Activated CD8-positive, alpha-beta T cell treated with anti-CD3 and anti-CD28 coated beads for 36 hours (primary cell): Measurements from ENCODE around the gene CNRIP1. TPM values are rescaled to one million over a fixed set of nuclear protein-coding genes. Genes with fewer than 3 reads are reported as not detected.

Experiments
- ATAC-seq: fragments of 200-7000 bp; cut with Tn5 transposase; one replicate; pipeline ENCODE4 v1.10.0; 2021; ENCODE audit warnings: mild to moderate bottlenecking, moderate library complexity
- CTCF ChIA-PET: fragments of 350-600 bp; sonication (Branson Sonifier 250); formaldehyde crosslinking; loops from one replicate; lab custom pipeline; 2021; ENCODE audit warnings: antibody characterized with exemption; lab: Charles Lee
- POLR2A ChIA-PET: fragments of 350-600 bp; sonication (Branson Sonifier 250); formaldehyde crosslinking; loops from one replicate; lab custom pipeline; 2021; ENCODE audit warnings: antibody characterized with exemption; lab: Charles Lee
- DNase-seq: peaks from one replicate; pipeline ENCODE4 v3.0.0-alpha.2; 2020
- H3K27ac Mint-ChIP-seq: one replicate; pipeline ENCODE4 v1.8.0; 2021; ENCODE audit warnings: mild to moderate bottlenecking, mixed read lengths
- H3K27me3 Mint-ChIP-seq: one replicate; pipeline ENCODE4 v1.8.0; 2021; ENCODE audit warnings: mixed read lengths
- H3K36me3 Mint-ChIP-seq: one replicate; pipeline ENCODE4 v1.8.0; 2021; ENCODE audit warnings: low read depth, mixed read lengths
- H3K4me1 Mint-ChIP-seq: one replicate; pipeline ENCODE4 v1.8.0; 2021; ENCODE audit warnings: low read depth, mixed read lengths
- H3K4me3 Mint-ChIP-seq: one replicate; pipeline ENCODE4 v1.8.0; 2021; ENCODE audit warnings: mild to moderate bottlenecking, moderate library complexity, mixed read lengths
- H3K9me3 Mint-ChIP-seq: one replicate; pipeline ENCODE4 v1.8.0; 2021; ENCODE audit warnings: mixed read lengths
- intact Hi-C: fragments of 100-400 bp; cut with micrococcal nuclease; formaldehyde crosslinking; loops from one replicate; pipeline ENCODE4 v1.10.0; 2022
- total RNA-seq, 2 experiments: library from RNA; stranded (reverse); gene quantifications; one replicate each; pipeline ENCODE4 v1.2.3, GENCODE V29; 2021
- TF ChIP-seq, protein P1 (sequence below): fragments of 200-600 bp; IDR thresholded peaks from one replicate; pipeline ENCODE4 v1.8.0; 2022; ENCODE audit warnings: antibody characterized with exemption, mild to moderate bottlenecking

Gene CNRIP1
- total RNA-seq, 2 experiments from 2014 or later, result not detected

DNA sequence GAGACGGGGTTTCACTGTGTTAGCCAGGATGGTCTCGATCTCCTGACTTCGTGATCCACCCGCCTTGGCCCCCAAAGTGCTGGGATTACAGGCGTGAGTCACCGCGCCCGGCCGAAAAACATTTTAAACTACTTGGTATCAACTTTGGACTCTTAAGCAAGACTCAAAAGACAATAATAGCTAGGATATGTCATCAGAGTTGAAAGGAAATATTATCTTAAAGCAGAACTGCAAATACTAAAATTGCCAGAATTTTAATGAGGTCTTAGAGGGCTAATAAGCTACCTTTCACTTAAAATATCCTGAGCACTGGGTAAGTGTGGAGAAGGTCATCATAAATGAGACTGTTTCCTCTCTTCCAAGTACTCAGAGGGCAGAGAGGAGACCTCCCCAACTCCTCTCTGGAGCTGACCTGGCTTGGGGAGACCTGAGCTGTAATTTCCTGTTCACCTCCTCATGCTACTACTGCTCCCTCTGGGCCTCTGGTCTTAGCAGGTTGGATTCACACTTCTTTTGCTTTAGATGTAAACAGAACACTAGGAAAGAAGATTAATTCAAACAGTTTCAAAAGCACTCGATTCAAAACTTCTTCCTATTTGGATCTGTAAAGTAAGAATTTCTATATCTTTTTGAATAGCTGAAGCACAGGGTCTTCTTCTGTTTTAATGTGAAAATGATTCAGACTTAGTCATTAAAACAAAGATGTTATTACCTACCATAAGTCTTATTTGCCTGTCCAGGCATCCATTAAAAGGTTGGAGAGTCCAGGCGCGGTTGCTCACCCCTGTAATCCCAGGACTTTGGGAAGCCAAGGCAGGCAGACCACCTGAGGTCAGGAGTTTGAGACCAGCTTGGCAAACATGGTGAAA lies 16.5 kb downstream of the CNRIP1 start:
- TF ChIP-seq, protein P1, sequence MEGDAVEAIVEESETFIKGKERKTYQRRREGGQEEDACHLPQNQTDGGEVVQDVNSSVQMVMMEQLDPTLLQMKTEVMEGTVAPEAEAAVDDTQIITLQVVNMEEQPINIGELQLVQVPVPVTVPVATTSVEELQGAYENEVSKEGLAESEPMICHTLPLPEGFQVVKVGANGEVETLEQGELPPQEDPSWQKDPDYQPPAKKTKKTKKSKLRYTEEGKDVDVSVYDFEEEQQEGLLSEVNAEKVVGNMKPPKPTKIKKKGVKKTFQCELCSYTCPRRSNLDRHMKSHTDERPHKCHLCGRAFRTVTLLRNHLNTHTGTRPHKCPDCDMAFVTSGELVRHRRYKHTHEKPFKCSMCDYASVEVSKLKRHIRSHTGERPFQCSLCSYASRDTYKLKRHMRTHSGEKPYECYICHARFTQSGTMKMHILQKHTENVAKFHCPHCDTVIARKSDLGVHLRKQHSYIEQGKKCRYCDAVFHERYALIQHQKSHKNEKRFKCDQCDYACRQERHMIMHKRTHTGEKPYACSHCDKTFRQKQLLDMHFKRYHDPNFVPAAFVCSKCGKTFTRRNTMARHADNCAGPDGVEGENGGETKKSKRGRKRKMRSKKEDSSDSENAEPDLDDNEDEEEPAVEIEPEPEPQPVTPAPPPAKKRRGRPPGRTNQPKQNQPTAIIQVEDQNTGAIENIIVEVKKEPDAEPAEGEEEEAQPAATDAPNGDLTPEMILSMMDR, result no peak
- Mint-ChIP-seq H3K4me1 (no peaks in the 10 kb centered on the region), H3K27me3 (peaks cover 4% of the 10 kb centered on the region), H3K27ac (no peak overlapping the region), H3K36me3 (no peaks in the 10 kb centered on the region), H3K4me3 (no peak overlapping the region), H3K9me3 (no peaks in the 10 kb centered on the region)
- POLR2A ChIA-PET, result no interaction called here
- ATAC-seq, result no peak
- DNase-seq, result no peak
- CTCF ChIA-PET, result interaction anchor here (0.8 to 4.7 kb wide), 6 partner anchors 9 to 141 kb away, joined by 3 to 20 read pairs (median 3); no protein-coding TSS in a partner anchor
- intact Hi-C loops, result no loop called here

DNA sequence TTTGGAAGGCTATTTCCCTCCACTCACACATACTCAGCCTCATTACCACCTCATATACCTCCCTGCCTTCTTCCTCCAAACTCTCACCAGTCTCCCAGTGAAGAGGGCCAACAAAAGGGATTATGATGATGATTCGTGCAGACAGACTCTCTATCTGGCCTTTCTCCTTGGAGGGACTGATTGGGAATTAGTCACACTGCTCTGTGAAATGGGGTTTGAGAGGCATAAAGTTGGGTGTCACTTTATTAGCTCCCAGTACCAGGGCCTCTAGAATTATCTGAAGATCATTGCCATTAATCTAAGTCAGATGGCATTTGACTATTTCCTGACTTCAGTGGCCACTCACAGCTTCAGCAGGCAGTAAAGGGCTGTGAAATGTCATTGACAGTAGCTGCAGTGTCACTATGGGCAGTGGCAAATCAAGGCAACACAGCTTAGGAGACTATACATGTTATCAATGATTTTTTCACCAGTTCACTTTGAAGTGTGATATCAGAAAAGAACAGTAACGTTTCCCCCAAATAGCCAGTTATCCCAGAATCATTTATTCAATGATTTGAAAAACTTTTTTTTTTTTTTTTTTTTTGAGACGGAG lies 17.4 kb downstream of the CNRIP1 start:
- ATAC-seq, result no peak
- ChIA-PET POLR2A (interaction anchor here (0.6 kb wide), 1 partner anchor 10 kb away, joined by 4 read pairs; no protein-coding TSS in a partner anchor), CTCF (interaction anchor here (0.8 to 4.7 kb wide), 5 partner anchors 8 to 139 kb away, joined by 3 to 20 read pairs (median 3); no protein-coding TSS in a partner anchor)
- intact Hi-C loops, result no loop called here
- no peaks in the 10 kb centered on the region for H3K9me3 Mint-ChIP-seq
- H3K36me3 Mint-ChIP-seq, result no peaks in the 10 kb centered on the region
- no peak for DNase-seq
- H3K4me1 Mint-ChIP-seq, result no peaks in the 10 kb centered on the region
- no peak overlapping the region for H3K27ac Mint-ChIP-seq
- H3K4me3 Mint-ChIP-seq, result no peak overlapping the region
- TF ChIP-seq, protein P1, result no peak
- H3K27me3 Mint-ChIP-seq, result peaks cover 3% of the 10 kb centered on the region

DNA sequence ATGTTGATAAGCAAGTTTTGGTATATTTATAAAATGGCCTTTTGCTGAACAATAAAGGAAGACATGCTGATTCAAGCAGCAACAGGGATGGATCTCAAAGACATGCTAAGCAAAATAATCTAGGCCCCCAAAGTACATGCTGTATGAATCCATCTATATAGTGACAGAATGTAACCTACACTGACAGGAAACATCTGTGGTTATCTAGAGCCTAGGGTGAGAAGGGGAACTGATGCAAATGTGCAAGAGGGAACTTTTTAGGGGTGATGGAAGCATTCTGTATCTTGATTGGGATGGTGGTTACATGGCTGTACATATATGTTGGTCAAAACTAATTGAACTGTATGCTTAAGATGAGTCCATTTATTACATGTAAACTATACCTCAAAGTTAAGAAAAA lies 24.2 kb downstream of the CNRIP1 start:
- DNase-seq (no peak), ATAC-seq (no peak)
- ChIA-PET CTCF (interaction anchor here (0.7 to 6.7 kb wide), 3 partner anchors 14 to 173 kb away, joined by 3 to 50 read pairs (median 41); no protein-coding TSS in a partner anchor), POLR2A (no interaction called here)
- H3K4me3 Mint-ChIP-seq, result no peak overlapping the region
- H3K36me3 Mint-ChIP-seq, result no peaks in the 10 kb centered on the region
- peaks cover 7% of the 10 kb centered on the region for H3K27me3 Mint-ChIP-seq
- H3K4me1 Mint-ChIP-seq, result no peaks in the 10 kb centered on the region
- intact Hi-C loops, result no loop called here
- H3K9me3 Mint-ChIP-seq, result no peaks in the 10 kb centered on the region
- H3K27ac Mint-ChIP-seq, result no peak overlapping the region
- TF ChIP-seq, protein P1, result no peak

DNA sequence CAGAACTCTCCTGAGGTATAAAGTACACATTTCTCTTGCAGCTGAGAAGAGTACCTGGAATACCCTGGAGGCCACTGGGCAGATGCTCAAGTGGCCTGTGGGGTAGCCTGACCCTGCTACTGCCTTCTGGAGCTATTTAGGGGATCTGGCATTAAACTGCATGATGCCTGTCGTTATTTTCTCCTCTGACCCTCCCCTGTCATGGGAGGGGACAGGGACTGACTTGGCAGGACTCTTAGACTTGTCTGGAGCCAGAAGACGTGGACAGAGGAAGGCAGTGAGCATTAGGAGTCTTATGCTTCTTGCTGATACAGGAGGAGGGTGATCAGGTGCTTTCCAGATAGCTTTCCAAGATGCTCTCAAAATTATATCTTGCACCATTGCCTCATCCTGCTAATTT lies 24.8 kb downstream of the CNRIP1 start:
- Mint-ChIP-seq H3K4me1 (no peaks in the 10 kb centered on the region), H3K36me3 (no peaks in the 10 kb centered on the region), H3K27ac (no peak overlapping the region), H3K4me3 (no peak overlapping the region), H3K9me3 (no peaks in the 10 kb centered on the region), H3K27me3 (peaks cover 9% of the 10 kb centered on the region)
- TF ChIP-seq, protein P1, result no peak
- POLR2A ChIA-PET, result no interaction called here
- CTCF ChIA-PET, result interaction anchor here (0.8 to 6.7 kb wide), 3 partner anchors 9 to 172 kb away, joined by 4 to 50 read pairs (median 41); no protein-coding TSS in a partner anchor
- ATAC-seq, result no peak
- intact Hi-C loops, result no loop called here
- no peak for DNase-seq
